Colonic mucosa (tissue), 4 donors: ENCODE results near the gene CLDN9. TPM values are rescaled to one million over a fixed set of nuclear protein-coding genes. Genes with fewer than 3 reads are reported as not detected.

Source experiments
- DNase-seq: peaks from one replicate; pipeline ENCODE4 v3.0.0-alpha.2; 2020
- H3K27ac ChIP-seq: fragments of 200-600 bp; one replicate; pipeline ENCODE4 v1.8.0; 2021
- H3K27me3 ChIP-seq: fragments of 200-600 bp; one replicate; pipeline ENCODE4 v1.8.0; 2021
- H3K36me3 ChIP-seq: fragments of 200-600 bp; one replicate; pipeline ENCODE4 v1.8.0; 2021
- H3K4me1 ChIP-seq: fragments of 200-600 bp; one replicate; pipeline ENCODE4 v1.8.0; 2021; ENCODE audit warnings: mild to moderate bottlenecking
- H3K4me3 ChIP-seq: fragments of 200-600 bp; one replicate; pipeline ENCODE4 v1.8.0; 2021
- H3K9ac ChIP-seq, 2 donors: one replicate each; pipeline ENCODE4 v1.7.0; 2013; ENCODE audit warnings: control low read depth in 2 of 2, low read depth in 2 of 2, low read length in 2 of 2
- H3K9me3 ChIP-seq: fragments of 200-600 bp; one replicate; pipeline ENCODE4 v1.8.0; 2021
- CTCF ChIP-seq: fragments of 200-600 bp; IDR thresholded peaks from one replicate; pipeline ENCODE4 v1.8.0; 2022; ENCODE audit warnings: antibody characterized with exemption, mild to moderate bottlenecking
- intact Hi-C: fragments of 100-400 bp; cut with DNase I; formaldehyde crosslinking; loops from one replicate; pipeline ENCODE4 v1.14.1; 2022
- total RNA-seq, 2 donors: library from RNA; stranded (reverse); fragmentation: NEBNext Ultra II Directional in 1 of 2; extraction: Animal tissue kit (Norgen Biotek cat#: 25700) in 1 of 2; gene quantifications; one replicate each; pipeline ENCODE4 v1.2.1, GENCODE V29; 2021
- donor health status: healthy.
- donor health status: DM: no; HTN: no; CAD: no.
- donor health status: DM: no; HTN: no; CAD: no.

CLDN9 gene
- total RNA-seq, 2 donors from 2014 or later = 0.35 to 0.67 TPM

GRCh38 chr16:3023669-3024478 is 11.2 kb downstream of the CLDN9 start, which contains the start of the genes HCFC1R1 and THOC6:
Gene HCFC1R1, minus strand, starts transcription at chr16:3023942. Its CDS starts 1 bp downstream, at chr16:3023941.
Gene THOC6, plus strand, starts transcription at chr16:3024035. Its CDS starts 292 bp downstream, at chr16:3024327.
- intact Hi-C loops = no loop called here
- no peak for TF ChIP-seq CTCF

GRCh38 chr16:3025032-3026002 is 12.6 kb downstream of the CLDN9 start:
- Histone ChIP-seq H3K27me3 (peaks cover 4% of the 10 kb centered on the region), H3K9me3 (no peaks in the 10 kb centered on the region), H3K27ac (no peak overlapping the region), H3K4me3 (no peak overlapping the region), H3K4me1 (peaks cover 26% of the 10 kb centered on the region), H3K9ac (no peak overlapping the region), H3K36me3 (no peaks in the 10 kb centered on the region)
- intact Hi-C loops = no loop called here
- no peak for DNase-seq
- no peak for TF ChIP-seq CTCF

More at GRCh38 chr16:3023669-3024478, 11.2 kb downstream of the CLDN9 start, which contains the start of the genes HCFC1R1 and THOC6:
- peaks cover 26% of the 10 kb centered on the region for H3K4me1 ChIP-seq
- H3K9me3 ChIP-seq = no peaks in the 10 kb centered on the region
- peak within 1 kb of the TSS; percentile 96 for H3K27ac ChIP-seq
- peak within 1 kb of the TSS; percentile 70 to 75 for H3K9ac ChIP-seq
- no peaks in the 10 kb centered on the region for H3K27me3 ChIP-seq
- DNase-seq = peak; percentile 99
- H3K36me3 ChIP-seq = no peaks in the 10 kb centered on the region
- H3K4me3 ChIP-seq = peak within 1 kb of the TSS; percentile 51

- Histone ChIP-seq H3K27ac (no peak overlapping the region), H3K9me3 (no peaks in the 10 kb centered on the region), H3K4me1 (peaks cover 26% of the 10 kb centered on the region), H3K36me3 (no peaks in the 10 kb centered on the region), H3K27me3 (peaks cover 4% of the 10 kb centered on the region), H3K4me3 (no peak overlapping the region), H3K9ac (no peak overlapping the region)
- intact Hi-C loops = no loop called here
- no peak for DNase-seq
- TF ChIP-seq CTCF = no peak
Observed at GRCh38 chr16:3026003-3026378, 13.3 kb downstream of the CLDN9 start.

- H3K9me3 ChIP-seq = no peaks in the 10 kb centered on the region
- peaks cover 21% of the 10 kb centered on the region for H3K4me1 ChIP-seq
- H3K4me3 ChIP-seq = no peak overlapping the region
- DNase-seq = no peak
- H3K9ac ChIP-seq = no peak overlapping the region
- TF ChIP-seq CTCF = no peak
- H3K27ac ChIP-seq = no peak overlapping the region
- peaks cover 4% of the 10 kb centered on the region for H3K27me3 ChIP-seq
- intact Hi-C loops = no loop called here
- no peaks in the 10 kb centered on the region for H3K36me3 ChIP-seq
Observed at GRCh38 chr16:3026609-3027488, 14.1 kb downstream of the CLDN9 start.

GRCh38 chr16:3027489-3027795 is 14.7 kb downstream of the CLDN9 start:
- H3K36me3 ChIP-seq = no peaks in the 10 kb centered on the region
- peaks cover 15% of the 10 kb centered on the region for H3K4me1 ChIP-seq
- H3K4me3 ChIP-seq = no peak overlapping the region
- TF ChIP-seq CTCF = no peak
- intact Hi-C loops = no loop called here
- H3K27ac ChIP-seq = no peak overlapping the region
- H3K9ac ChIP-seq = no peak overlapping the region
- H3K9me3 ChIP-seq = no peaks in the 10 kb centered on the region
- H3K27me3 ChIP-seq = peaks cover 4% of the 10 kb centered on the region
- no peak for DNase-seq
